AG10803 (cell line): ENCODE measurements around the gene STX11.

ENCODE experiments used
- DNase-seq: peaks from one replicate; pipeline ENCODE4 v3.0.0; 2010; ENCODE audit warnings: low read depth
- H3K4me3 ChIP-seq: 2 replicates; pipeline ENCODE4 v1.5.1; 2011; ENCODE audit warnings: mild to moderate bottlenecking, low read length, control low read depth
- TF ChIP-seq, protein P1 (sequence below): conservative IDR thresholded peaks from 2 replicates; pipeline ENCODE4 v1.5.1; 2011; ENCODE audit warnings: mild to moderate bottlenecking, low read length, control low read depth, inconsistent platforms

The STX11 gene

GRCh38 chr6:144216668-144217218, 66.4 kb downstream of the STX11 start:
- H3K4me3 ChIP-seq: peak overlapping the region; percentile 75
- TF ChIP-seq, protein P1, sequence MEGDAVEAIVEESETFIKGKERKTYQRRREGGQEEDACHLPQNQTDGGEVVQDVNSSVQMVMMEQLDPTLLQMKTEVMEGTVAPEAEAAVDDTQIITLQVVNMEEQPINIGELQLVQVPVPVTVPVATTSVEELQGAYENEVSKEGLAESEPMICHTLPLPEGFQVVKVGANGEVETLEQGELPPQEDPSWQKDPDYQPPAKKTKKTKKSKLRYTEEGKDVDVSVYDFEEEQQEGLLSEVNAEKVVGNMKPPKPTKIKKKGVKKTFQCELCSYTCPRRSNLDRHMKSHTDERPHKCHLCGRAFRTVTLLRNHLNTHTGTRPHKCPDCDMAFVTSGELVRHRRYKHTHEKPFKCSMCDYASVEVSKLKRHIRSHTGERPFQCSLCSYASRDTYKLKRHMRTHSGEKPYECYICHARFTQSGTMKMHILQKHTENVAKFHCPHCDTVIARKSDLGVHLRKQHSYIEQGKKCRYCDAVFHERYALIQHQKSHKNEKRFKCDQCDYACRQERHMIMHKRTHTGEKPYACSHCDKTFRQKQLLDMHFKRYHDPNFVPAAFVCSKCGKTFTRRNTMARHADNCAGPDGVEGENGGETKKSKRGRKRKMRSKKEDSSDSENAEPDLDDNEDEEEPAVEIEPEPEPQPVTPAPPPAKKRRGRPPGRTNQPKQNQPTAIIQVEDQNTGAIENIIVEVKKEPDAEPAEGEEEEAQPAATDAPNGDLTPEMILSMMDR: peak; percentile 35
- DNase-seq: no peak

- TF ChIP-seq, protein P1: no peak
- DNase-seq: no peak
- H3K4me3 ChIP-seq: peak overlapping the region; percentile 75
These were observed 66.9 kb downstream of the STX11 start for GRCh38 chr6:144217264-144217663.

DNA sequence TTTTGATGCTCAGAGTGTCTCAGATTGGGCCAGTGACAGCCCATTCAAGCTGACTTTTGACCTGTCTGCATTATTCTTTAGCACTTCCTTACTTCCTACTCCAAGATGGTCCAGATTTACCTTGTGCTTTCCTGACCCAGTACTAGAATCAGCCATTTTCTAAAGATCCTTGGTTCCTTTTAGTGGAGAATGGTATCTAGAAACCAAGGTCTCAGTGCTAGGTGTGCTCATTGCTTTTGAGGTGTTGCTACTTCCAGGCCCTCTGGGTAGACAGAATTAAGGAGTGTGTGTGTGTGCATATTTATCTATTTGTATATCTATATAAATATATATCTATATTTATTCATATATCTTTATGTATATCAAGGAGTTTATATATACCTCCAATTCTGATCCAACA, 67.5 kb downstream of the STX11 start:
- no peak for DNase-seq
- no peak overlapping the region for H3K4me3 ChIP-seq
- TF ChIP-seq, protein P1: no peak

GRCh38 chr6:144219056-144219685, 68.9 kb downstream of the STX11 start:
- H3K4me3 ChIP-seq: no peak overlapping the region
- TF ChIP-seq, protein P1: peak; percentile 76
- DNase-seq: peak; percentile 69

GRCh38 chr6:144220031-144220790, 69.9 kb downstream of the STX11 start:
- H3K4me3 ChIP-seq: no peak overlapping the region
- DNase-seq: no peak
- TF ChIP-seq, protein P1: no peak

GRCh38 chr6:144223686-144224085, 73.4 kb downstream of the STX11 start:
- TF ChIP-seq, protein P1: no peak
- DNase-seq: no peak

More at GRCh38 chr6:144223686-144224085, 73.4 kb downstream of the STX11 start:
- H3K4me3 ChIP-seq: no peak overlapping the region
